DOHH2 (cell line): ENCODE data around the gene GRIN1.

Experiments used
- H3F3A ChIP-seq: fragments of 200-600 bp; sonication (generic), shearing (Covaris generic); 2 replicates; pipeline ENCODE4 v1.6.0; 2016; ENCODE audit warnings: antibody characterized with exemption, mild to moderate bottlenecking; ENCODE audit not compliant: control insufficient read depth, insufficient read depth
- H3K27ac ChIP-seq: fragments of 200-600 bp; sonication (generic); 2 replicates; pipeline ENCODE4 v1.5.1; 2014; ENCODE audit warnings: low read depth, mild to moderate bottlenecking, low read length, moderate library complexity
- H3K27me3 ChIP-seq: fragments of 200-600 bp; sonication (generic); 2 replicates; pipeline ENCODE4 v1.6.1; 2014; ENCODE audit warnings: mild to moderate bottlenecking, low read length, mixed read lengths; ENCODE audit not compliant: control insufficient read depth
- H3K36me3 ChIP-seq: fragments of 200-600 bp; sonication (generic); 2 replicates; pipeline ENCODE4 v1.6.1; 2014; ENCODE audit warnings: mild to moderate bottlenecking, low read length, moderate library complexity, mixed read lengths; ENCODE audit not compliant: control insufficient read depth
- H3K4me1 ChIP-seq: fragments of 200-600 bp; sonication (generic); 2 replicates; pipeline ENCODE4 v1.6.1; 2014; ENCODE audit warnings: mild to moderate bottlenecking, low read length, mixed read lengths; ENCODE audit not compliant: control insufficient read depth
- H3K4me2 ChIP-seq: fragments of 200-600 bp; sonication (generic); 2 replicates; pipeline ENCODE4 v1.6.0; 2014; ENCODE audit warnings: mild to moderate bottlenecking, low read length, moderate library complexity
- H3K4me3 ChIP-seq: fragments of 200-600 bp; sonication (generic); 2 replicates; pipeline ENCODE4 v1.5.1; 2014; ENCODE audit warnings: mild to moderate bottlenecking, low read length, mixed read lengths
- H3K79me2 ChIP-seq: fragments of 200-600 bp; sonication (generic); 2 replicates; pipeline ENCODE4 v1.6.1; 2014; ENCODE audit warnings: mild to moderate bottlenecking, low read length, mixed read lengths; ENCODE audit not compliant: control insufficient read depth
- H3K9me2 ChIP-seq: fragments of 200-600 bp; sonication (generic); replicated peaks from 2 replicates; pipeline ENCODE4 v1.6.1; 2014; ENCODE audit warnings: mild to moderate bottlenecking, low read length, mixed read lengths; ENCODE audit not compliant: control insufficient read depth
- H3K9me3 ChIP-seq: fragments of 200-600 bp; sonication (generic); 2 replicates; pipeline ENCODE4 v1.6.1; 2014; ENCODE audit warnings: antibody characterized with exemption, low read length, mixed read lengths; ENCODE audit not compliant: control insufficient read depth, insufficient read depth
- H4K20me1 ChIP-seq: fragments of 200-600 bp; sonication (generic); 2 replicates; pipeline ENCODE4 v1.6.0; 2014; ENCODE audit warnings: low read depth, mild to moderate bottlenecking, antibody characterized with exemption, low read length, moderate library complexity; ENCODE audit not compliant: control insufficient read depth, insufficient read depth
- EZH2phosphoT487 ChIP-seq: fragments of 200-600 bp; sonication (generic); IDR thresholded peaks from 2 replicates; pipeline ENCODE4 v1.6.1; 2017; ENCODE audit warnings: borderline replicate concordance, mild to moderate bottlenecking, antibody characterized with exemption, low read length, moderate library complexity, mixed read lengths
- TF ChIP-seq, protein P1 (sequence below): fragments of 200-600 bp; sonication (generic); IDR thresholded peaks from one replicate; pipeline ENCODE4 v1.5.1; 2014; ENCODE audit warnings: antibody characterized with exemption, mild to moderate bottlenecking, low read depth, low read length; ENCODE audit not compliant: poor library complexity, severe bottlenecking

The GRIN1 gene

GRCh38 chr9:137218212-137218753 is 79.3 kb downstream of the GRIN1 start:
- H3F3A ChIP-seq = no peaks in the 10 kb centered on the region; the same call in 1 of the 2 replicates
- H3K9me3 ChIP-seq = no peaks in the 10 kb centered on the region
- H3K79me2 ChIP-seq = no peaks in the 10 kb centered on the region
- no peaks in the 10 kb centered on the region for H4K20me1 ChIP-seq
- H3K27me3 ChIP-seq = no peaks in the 10 kb centered on the region
- no peak overlapping the region for H3K4me3 ChIP-seq
- no peaks in the 10 kb centered on the region for H3K9me2 ChIP-seq
- no peak overlapping the region for H3K4me2 ChIP-seq
- TF ChIP-seq, protein P1, sequence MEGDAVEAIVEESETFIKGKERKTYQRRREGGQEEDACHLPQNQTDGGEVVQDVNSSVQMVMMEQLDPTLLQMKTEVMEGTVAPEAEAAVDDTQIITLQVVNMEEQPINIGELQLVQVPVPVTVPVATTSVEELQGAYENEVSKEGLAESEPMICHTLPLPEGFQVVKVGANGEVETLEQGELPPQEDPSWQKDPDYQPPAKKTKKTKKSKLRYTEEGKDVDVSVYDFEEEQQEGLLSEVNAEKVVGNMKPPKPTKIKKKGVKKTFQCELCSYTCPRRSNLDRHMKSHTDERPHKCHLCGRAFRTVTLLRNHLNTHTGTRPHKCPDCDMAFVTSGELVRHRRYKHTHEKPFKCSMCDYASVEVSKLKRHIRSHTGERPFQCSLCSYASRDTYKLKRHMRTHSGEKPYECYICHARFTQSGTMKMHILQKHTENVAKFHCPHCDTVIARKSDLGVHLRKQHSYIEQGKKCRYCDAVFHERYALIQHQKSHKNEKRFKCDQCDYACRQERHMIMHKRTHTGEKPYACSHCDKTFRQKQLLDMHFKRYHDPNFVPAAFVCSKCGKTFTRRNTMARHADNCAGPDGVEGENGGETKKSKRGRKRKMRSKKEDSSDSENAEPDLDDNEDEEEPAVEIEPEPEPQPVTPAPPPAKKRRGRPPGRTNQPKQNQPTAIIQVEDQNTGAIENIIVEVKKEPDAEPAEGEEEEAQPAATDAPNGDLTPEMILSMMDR = no peak
- no peak for TF ChIP-seq EZH2phosphoT487
- no peak overlapping the region for H3K27ac ChIP-seq
- H3K36me3 ChIP-seq = peaks cover 25% of the 10 kb centered on the region
- H3K4me1 ChIP-seq = peaks cover 10% of the 10 kb centered on the region
